GM21381 (cell line): ENCODE results near the gene NUP43.
"Not testable (repeated sequence)": the region's sequence is repeated elsewhere in the genome, so short reads cannot be mapped to it uniquely, and the experiment has no call there.

Experiments used
- ATAC-seq: cut with Tn5 transposase; IDR thresholded peaks from one replicate; pipeline ENCODE4 v1.9.1; 2021; ENCODE audit warnings: mild to moderate bottlenecking, moderate library complexity; ENCODE audit not compliant: unreplicated experiment

NUP43 gene, protein sequence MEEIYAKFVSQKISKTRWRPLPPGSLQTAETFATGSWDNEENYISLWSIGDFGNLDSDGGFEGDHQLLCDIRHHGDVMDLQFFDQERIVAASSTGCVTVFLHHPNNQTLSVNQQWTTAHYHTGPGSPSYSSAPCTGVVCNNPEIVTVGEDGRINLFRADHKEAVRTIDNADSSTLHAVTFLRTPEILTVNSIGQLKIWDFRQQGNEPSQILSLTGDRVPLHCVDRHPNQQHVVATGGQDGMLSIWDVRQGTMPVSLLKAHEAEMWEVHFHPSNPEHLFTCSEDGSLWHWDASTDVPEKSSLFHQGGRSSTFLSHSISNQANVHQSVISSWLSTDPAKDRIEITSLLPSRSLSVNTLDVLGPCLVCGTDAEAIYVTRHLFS

GRCh38 chr6:149746147-149746946 is at the start of gene NUP43:
Gene NUP43 (minus strand): TSS chr6:149746529. CDS start chr6:149746495, 34 bp downstream.
- ATAC-seq, result peak; percentile 51

- no peak for ATAC-seq
Measured at GRCh38 chr6:149783551-149783950, 37.2 kb upstream of the NUP43 start.

DNA sequence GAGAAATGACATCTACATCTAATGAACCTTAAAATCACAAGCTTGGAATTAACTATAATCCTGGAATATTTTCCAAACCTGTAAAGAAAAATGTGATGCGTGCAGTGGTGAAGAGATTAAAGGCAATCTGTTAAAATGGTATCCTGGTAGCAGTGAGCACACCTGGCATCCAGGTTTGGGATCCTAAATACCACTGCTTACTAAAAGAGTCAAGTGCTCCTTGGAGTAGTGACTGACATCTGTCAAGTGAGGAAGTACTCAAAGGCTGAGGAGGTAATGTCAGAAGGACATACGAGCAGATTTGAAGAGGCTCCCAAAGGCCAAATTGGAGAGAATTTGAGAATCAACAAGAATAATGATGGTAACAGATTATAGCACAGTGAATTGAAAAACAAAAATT is 36.0 kb upstream of the NUP43 start:
- no peak for ATAC-seq

GRCh38 chr6:149781715-149782114 is 35.4 kb upstream of the NUP43 start:
- ATAC-seq, result no peak

- no peak for ATAC-seq
Measured at GRCh38 chr6:149779644-149779963, 33.3 kb upstream of the NUP43 start.

- no peak for ATAC-seq
Measured at GRCh38 chr6:149777624-149778023, 31.3 kb upstream of the NUP43 start.

GRCh38 chr6:149771925-149772324 is 25.6 kb upstream of the NUP43 start:
- no peak for ATAC-seq

- ATAC-seq, result no peak
Measured at GRCh38 chr6:149771185-149771584, 24.9 kb upstream of the NUP43 start.

- no peak for ATAC-seq
Measured at GRCh38 chr6:149769676-149770075, 23.3 kb upstream of the NUP43 start.

- no peak for ATAC-seq
Measured at GRCh38 chr6:149766156-149766769, 19.9 kb upstream of the NUP43 start.

GRCh38 chr6:149763866-149764265 is 17.5 kb upstream of the NUP43 start:
- ATAC-seq, result no peak

- ATAC-seq, result peak; percentile 97
Measured at GRCh38 chr6:149761438-149761837, 15.1 kb upstream of the NUP43 start.

DNA sequence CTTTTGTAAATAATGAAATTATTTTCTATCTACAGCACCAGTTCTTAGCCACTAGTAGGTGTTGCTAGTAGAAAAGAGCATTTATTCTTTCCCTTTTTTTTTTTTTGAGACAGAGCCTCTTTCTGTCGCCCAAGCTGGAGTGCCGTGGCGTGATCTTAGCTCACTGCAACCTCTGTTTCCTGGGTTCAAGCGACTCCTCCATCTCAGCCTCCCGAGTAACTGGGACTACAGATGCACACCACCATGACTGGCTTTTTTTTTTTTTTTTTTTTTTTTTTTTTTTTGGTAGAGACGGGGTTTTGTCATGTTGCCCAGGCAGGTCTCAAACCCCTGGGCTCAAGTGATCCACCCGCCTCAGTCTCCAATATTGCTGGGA is 9.9 kb upstream of the NUP43 start:
- ATAC-seq, result no peak

GRCh38 chr6:149755300-149756260 is 9.3 kb upstream of the NUP43 start:
- ATAC-seq, result peak; percentile 88

DNA sequence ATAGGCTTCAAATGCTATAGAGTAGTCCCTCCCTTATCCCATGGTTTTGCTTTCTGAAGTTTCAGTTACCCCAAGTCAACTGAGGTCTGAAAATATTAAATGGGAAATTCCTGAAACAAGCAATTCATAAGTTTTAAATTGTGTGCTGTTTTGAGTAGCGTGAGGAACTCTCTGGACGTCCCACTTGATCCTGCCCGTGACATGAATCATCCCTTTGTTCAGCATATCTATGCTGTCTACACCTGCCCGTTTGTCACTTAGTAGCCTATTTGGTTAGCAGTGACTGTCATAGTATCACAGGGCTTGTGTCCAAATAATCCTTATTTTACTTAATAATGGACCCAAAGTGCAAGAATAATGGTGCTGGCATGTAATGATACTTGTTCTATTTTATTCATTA is 8.2 kb upstream of the NUP43 start:
- ATAC-seq, result no peak

GRCh38 chr6:149753374-149753637 is 7.0 kb upstream of the NUP43 start:
- not testable (repeated sequence) for ATAC-seq

- ATAC-seq, result no peak
Measured at GRCh38 chr6:149752600-149753373, 6.5 kb upstream of the NUP43 start.

- not testable (repeated sequence) for ATAC-seq
Measured at GRCh38 chr6:149751920-149752319, 5.6 kb upstream of the NUP43 start.

- no peak for ATAC-seq
Measured at GRCh38 chr6:149751239-149751638, 4.9 kb upstream of the NUP43 start.

DNA sequence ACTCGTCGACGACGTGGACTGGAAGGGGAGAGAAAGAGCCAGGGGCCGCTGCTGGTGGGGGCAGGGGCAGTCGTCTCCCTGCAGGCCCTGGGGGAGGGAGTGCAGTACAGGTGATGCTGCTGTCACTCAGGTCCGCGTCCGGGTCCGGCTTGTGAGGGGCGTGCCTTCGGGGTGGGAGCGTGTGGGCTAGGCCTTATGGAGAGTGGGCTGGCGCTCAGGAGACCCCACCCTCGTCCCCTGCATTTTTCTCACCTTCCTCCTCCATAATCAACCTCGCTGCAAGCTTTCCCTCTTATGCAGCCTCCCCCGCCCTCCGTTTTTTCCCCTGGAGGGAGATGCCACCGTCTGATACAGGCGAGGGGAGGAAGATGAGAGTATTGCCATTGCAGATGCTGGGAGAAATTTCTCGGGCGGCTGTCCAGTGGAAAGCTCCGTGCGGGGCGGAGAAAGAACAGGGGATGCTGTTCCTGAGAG is 3.8 kb upstream of the NUP43 start:
- peak; percentile 35 for ATAC-seq
